NOMO-1 treated with dmso at 0.1 percent for 144 hours (cell line): ENCODE measurements around the gene MBTPS1.

Experiments
- DNase-seq: peaks from one replicate; lab custom pipeline; 2025; ENCODE audit not compliant: unreplicated experiment; lab: John Stamatoyannopoulos, UW

The MBTPS1 gene

DNA sequence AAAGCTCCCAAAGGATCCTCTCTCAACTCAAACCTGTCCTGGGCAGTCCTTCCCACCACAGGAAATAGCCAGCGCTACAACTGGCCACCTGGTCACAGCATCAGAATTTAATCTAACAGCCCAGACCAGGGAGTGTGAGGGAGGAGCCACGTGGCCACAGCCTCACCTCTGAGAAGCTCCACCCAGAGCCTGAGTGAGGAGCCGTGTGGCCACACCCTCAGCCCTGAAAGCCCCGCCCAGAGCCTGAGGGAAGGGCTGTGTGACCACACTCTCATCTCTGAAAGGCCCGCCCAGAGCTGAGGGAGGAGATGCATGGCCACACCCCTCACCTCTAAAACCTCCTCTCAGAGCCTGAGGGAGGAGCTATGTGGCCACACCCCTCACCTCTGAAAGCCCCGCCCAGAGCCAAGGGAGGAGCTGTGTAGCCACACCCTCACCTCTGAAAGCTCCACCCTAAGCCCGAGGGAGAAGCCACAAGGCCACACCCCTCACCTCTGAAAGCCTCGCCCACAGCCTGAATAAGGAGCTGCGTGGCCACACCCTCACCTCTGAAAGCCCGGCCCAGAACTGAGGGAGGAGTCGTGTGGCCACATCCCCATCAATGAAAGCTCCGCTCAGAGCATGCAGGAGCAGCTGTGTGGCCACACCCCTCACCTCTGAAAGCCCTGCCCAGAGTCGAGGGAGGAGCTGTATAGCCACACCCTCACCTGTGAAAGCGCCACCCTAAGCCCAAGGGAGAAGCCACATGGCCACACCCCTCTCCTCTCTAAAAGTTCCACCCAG, 102.8 kb downstream of the MBTPS1 start:
- DNase-seq: peak; percentile 32

DNA sequence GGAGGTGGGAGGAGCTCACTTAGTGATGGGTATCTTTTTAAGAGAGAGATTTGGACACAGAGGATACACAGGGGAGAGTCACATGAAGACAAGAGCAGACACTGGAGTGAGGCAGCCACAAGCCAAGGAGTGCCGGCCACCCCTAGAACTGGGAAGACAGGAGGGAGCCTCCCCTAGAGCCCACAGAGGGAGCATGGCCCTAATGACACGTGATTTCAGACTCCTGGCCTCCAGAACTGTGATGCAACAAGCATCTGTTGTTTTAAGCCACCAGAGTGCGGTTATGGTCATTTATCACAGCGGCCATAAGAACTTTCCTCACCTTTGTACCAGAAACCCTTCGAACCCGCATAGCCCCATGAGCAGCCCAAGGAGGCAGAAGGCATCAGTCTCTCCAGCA, 107.5 kb downstream of the MBTPS1 start:
- DNase-seq: no peak

DNA sequence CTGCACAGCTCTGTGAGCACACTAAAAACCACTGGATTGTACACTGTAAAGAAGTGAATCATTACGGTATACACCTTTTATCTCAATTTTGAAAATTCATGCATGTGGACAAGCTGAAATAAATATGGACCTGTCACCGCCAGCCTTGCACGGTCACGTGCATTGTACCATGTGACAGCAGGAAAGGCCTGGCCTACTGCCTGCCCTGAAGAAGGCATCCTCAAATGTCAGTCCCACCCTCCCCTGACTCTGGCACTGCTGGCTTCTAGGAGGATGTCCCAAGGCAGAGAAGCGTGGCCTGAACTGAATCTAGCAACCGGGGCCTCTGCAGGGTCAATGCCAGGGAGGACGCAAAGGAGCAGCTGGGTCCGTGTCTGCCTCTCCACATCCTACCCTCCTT, 108.8 kb downstream of the MBTPS1 start:
- no peak for DNase-seq

DNA sequence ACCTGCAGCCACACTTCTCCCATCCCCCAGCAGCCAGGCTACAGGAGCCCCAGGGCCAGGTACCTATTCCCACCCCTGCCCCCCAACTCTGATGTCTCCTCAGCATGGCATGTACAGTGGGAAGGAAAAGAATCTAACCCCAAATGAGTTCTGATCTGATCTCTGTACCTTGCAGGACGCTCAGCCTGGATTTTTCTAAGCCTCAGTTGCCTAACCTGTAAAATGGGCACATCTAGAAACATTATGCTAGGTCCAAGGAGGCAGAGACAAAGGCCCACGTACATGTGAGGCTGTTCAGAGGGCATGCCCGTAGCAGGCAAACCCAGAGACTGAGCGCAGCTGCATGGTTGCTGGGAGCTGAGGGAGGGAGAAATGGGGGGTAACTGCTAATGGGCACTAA, 109.2 kb downstream of the MBTPS1 start:
- DNase-seq: no peak

DNA sequence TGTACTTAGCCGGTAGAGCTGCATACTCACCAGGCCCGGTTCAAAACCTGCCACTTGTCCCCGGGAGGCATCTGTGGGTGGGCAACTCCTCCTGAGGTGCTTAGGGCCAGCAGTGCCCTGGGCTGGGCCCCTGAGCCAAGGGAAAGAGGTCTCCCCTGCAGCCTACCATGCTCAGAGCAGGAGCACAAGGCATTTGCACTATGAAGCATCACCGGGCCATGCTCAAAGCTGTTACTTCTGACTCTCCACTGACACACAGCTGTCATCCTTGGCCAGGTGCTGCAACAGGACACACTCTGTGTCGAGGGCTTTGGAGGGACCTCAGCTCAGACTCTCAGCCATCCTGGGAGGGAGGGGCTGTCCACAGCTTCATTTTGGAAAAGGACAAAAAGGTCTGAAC, 111.4 kb downstream of the MBTPS1 start:
- no peak for DNase-seq

DNA sequence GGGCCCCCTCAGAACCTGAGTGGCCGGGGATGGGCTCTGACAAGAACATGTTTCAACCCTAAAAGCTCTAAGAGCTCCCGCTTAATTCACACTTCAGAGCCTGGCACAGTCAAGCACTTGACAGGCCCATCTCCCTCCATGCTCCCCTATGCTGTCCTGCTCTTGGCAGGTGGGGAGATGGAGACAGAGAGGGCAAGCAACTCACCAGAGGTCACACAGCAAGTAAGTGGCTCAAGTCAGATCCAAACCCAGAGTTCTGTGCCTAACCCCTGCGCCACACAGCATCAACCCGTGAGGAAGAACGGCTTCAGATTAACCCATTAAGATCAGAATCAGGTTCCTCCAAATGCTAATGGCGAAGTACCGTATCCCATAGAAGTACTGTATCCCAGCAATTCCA, 112.3 kb downstream of the MBTPS1 start:
- DNase-seq: no peak
